GM12874 (cell line): ENCODE data around the gene PCA3.

ENCODE experiments used
- TF ChIP-seq, protein P1 (sequence below): IDR thresholded peaks from 2 replicates; pipeline ENCODE4 v1.5.1; 2011; ENCODE audit warnings: low read depth, mild to moderate bottlenecking, control low read depth, low read length, moderate library complexity; ENCODE audit not compliant: insufficient read depth

The PCA3 gene

DNA sequence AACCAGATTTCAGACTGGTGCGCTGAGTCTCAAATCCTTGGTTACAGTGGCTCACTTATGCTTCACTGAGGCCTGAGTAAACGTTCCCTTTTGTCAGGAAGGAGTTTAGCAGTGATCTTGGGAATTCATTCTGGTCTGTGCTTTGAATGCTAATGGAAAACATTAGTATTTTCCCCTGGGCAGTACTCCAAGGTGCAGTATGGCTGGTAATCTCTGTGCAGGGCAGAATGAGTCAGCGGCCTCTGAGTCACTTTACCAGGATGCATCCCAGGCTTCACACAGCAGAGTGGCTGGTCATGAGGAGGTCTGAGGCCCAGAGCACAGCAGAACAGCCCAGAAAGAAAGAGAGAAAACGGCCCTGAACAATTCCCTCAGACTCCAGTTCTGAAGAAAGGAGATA, 54.0 kb downstream of the PCA3 start:
- TF ChIP-seq, protein P1, sequence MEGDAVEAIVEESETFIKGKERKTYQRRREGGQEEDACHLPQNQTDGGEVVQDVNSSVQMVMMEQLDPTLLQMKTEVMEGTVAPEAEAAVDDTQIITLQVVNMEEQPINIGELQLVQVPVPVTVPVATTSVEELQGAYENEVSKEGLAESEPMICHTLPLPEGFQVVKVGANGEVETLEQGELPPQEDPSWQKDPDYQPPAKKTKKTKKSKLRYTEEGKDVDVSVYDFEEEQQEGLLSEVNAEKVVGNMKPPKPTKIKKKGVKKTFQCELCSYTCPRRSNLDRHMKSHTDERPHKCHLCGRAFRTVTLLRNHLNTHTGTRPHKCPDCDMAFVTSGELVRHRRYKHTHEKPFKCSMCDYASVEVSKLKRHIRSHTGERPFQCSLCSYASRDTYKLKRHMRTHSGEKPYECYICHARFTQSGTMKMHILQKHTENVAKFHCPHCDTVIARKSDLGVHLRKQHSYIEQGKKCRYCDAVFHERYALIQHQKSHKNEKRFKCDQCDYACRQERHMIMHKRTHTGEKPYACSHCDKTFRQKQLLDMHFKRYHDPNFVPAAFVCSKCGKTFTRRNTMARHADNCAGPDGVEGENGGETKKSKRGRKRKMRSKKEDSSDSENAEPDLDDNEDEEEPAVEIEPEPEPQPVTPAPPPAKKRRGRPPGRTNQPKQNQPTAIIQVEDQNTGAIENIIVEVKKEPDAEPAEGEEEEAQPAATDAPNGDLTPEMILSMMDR = no peak

DNA sequence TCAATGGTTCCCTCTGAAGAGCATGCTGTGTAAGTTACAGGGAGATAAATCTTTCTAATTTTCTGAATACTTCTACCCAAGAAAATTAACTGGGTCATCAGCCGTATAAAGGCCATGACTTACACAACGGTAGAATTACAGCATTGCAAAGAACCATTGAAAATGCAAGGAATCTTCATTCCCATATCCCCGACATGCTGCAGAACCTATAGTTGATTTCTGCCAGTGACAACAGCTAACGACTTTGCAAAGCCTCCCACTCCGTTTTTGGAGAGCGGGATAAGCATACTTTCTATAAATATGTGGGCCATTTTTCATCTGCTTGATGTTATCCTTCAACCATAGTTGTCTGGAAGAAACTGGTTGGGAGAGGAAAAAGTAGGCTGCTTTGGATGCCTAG, 56.2 kb downstream of the PCA3 start:
- TF ChIP-seq, protein P1 = no peak

DNA sequence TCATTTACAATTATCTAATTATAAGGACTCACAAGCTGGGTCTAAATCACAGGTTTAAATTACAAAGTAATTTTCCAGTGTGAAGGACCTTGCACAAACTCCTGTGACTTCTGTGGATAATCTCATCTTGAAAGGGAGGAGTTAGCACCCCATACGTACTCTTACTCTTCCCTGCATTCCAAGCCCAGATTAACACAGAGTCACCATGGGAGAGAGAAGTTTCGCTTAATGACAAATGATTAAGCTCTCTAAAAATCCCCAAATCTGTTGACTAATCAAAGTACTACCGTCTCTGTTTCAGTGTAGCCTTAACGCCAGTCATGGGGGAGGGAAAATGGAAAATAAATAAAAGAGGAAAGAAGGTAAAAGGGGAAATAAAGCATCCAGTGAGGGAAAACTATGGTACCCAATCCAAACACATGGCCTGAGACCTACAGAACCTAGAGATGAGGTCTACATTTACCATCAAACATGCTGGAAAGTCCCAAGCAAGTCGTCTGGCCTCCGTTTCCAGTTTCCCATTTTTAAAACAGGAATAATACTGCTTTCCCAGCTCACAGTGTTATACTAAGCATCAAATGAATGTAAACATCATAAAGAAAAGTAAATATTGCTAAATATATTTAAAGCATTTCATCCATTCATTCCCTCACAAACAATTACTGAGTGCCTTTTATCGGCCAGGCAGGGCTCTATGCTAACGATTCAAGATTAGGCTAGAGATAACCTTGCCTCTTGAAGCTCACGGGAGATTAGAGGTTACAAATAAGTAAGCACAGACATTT, 63.2 kb downstream of the PCA3 start:
- TF ChIP-seq, protein P1 = no peak

DNA sequence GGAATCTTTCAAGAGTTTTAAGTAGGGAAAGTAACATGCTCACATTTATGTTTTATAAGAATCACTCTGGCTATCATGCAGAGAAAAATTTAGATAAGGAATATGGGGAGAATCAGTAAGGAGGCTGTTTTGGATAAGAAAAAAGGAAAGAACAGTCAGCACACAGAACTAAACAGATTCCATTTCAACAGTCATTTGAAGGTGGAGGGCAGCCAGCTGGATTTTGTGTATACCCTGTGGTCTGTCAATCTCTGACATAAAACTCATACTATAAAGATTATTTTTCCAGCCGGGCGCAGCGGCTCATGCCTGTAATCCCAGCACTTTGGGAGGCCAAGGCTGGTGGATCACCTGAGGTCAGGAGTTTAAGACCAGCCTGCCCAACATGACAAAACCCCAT, 64.2 kb downstream of the PCA3 start:
- TF ChIP-seq, protein P1 = no peak

DNA sequence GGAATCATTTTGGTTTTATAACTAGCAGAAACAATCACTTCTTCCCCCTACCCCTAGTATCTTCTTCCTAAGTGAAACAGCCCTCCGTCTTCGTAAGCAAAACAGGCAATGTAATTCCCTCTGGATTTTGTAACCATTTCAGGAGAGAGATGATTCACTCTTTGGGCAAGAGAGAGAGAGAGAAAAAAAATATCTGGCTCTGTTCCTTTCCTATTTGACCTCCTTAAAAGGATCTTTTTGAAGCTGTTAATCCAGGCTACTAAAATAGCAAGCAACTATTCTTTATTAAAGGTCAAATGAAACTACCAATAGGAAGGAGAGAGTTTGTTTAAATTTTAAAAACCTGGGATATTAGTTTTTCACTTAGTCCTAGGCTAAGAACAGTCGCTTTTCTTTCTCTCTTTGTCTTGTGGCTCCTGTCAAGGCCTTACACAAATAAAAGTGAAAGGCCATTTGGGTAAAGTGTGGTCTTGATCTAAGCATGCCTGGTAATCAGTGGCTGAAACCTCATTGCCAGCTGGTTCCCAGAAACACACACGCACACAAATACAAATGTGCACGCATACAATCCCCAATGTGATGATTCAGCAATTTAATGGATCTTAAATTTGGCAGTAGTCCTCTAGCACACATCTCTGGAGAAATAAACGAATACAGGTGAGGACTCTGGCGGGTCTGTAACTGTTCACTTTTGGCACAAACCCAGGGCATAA, 71.5 kb downstream of the PCA3 start:
- TF ChIP-seq, protein P1 = no peak
